Endothelial cell of umbilical vein (primary cell): Measurements from ENCODE around the gene NR1H2. TPM values are rescaled to one million over a fixed set of nuclear protein-coding genes. Genes with fewer than 3 reads are reported as not detected.

ENCODE experiments used
- BruUV-seq: library from RNA; stranded (reverse); fragments of 400-500 nt; replicated peaks from 2 replicates; lab custom pipeline; 2021; lab: Mats Ljungman, UMichigan
- CTCF ChIA-PET: fragments of 300-600, 350-600 bp; sonication (Branson Sonifier 250); formaldehyde crosslinking; loops from one replicate; lab custom pipeline; 2021; ENCODE audit warnings: antibody characterized with exemption, inconsistent platforms; lab: Charles Lee
- POLR2A ChIA-PET: fragments of 300-600, 350-600 bp; sonication (Branson Sonifier 250); formaldehyde crosslinking; loops from one replicate; lab custom pipeline; 2021; ENCODE audit warnings: antibody characterized with exemption, inconsistent platforms; lab: Charles Lee
- DNase-seq: peaks from one replicate; pipeline ENCODE4 v3.0.0-alpha.2; 2011; ENCODE audit warnings: low read depth, low spot score
- FAIRE-seq: peaks from 2 replicates; lab custom pipeline; 2011; peaks lifted over from hg19 to GRCh38; lab: Jason Lieb, UNC
- H2AFZ ChIP-seq: 2 replicates; pipeline ENCODE4 v1.6.0; 2012; ENCODE audit warnings: low read depth, low read length, control low read depth, inconsistent platforms
- H3K27ac ChIP-seq: 2 replicates; pipeline ENCODE4 v1.5.1; 2011; ENCODE audit warnings: low read depth, mild to moderate bottlenecking, control low read depth, low read length, moderate library complexity; ENCODE audit not compliant: insufficient read depth
- H3K27me3 ChIP-seq, 2 experiments: 2 replicates each; pipeline versions ENCODE4 v1.6.0 to v1.6.1; 2011; ENCODE audit warnings: low read length in 2 of 2, mixed read lengths in 1 of 2; ENCODE audit not compliant: control insufficient read depth in 2 of 2, insufficient read depth in 2 of 2
- H3K36me3 ChIP-seq, 2 experiments: 2 replicates in 1 of 2; 3 replicates in 1 of 2; pipeline ENCODE4 v1.5.1; 2011; ENCODE audit warnings: low read length in 2 of 2, mild to moderate bottlenecking in 1 of 2, moderate library complexity in 1 of 2; ENCODE audit not compliant: control insufficient read depth in 2 of 2, insufficient read depth in 2 of 2; ENCODE audit errors: extremely low read depth in 1 of 2
- H3K4me1 ChIP-seq: 3 replicates; pipeline ENCODE4 v1.5.1; 2011; ENCODE audit warnings: mild to moderate bottlenecking, low read length; ENCODE audit not compliant: control insufficient read depth, insufficient read depth; ENCODE audit errors: extremely low read depth
- H3K4me2 ChIP-seq: 2 replicates; pipeline ENCODE4 v1.6.1; 2011; ENCODE audit warnings: low read length, control low read depth, mixed read lengths; ENCODE audit not compliant: insufficient read depth
- H3K4me3 ChIP-seq, 3 experiments: fragments of 200-600 bp in 1 of 3; sonication (generic), shearing (Covaris generic) in 1 of 3; replicated peaks in 1 of 3; 2 replicates each; pipeline ENCODE4 v1.5.1; 2011 to 2016; ENCODE audit warnings: control low read depth in 3 of 3, low read length in 3 of 3, mild to moderate bottlenecking in 2 of 3, inconsistent platforms in 1 of 3, low read depth in 1 of 3, moderate library complexity in 1 of 3; ENCODE audit not compliant: insufficient read depth in 1 of 3
- H3K79me2 ChIP-seq: 2 replicates; pipeline ENCODE4 v1.6.0; 2012; ENCODE audit warnings: low read length, inconsistent platforms; ENCODE audit not compliant: control insufficient read depth, insufficient read depth
- H3K9ac ChIP-seq: replicated peaks from 2 replicates; pipeline ENCODE3; 2011; ENCODE audit warnings: low read length, control low read depth; ENCODE audit not compliant: insufficient read depth; ENCODE audit errors: extremely low read depth
- H3K9me1 ChIP-seq: replicated peaks from 3 replicates; pipeline ENCODE4 v1.6.0; 2011; ENCODE audit warnings: mild to moderate bottlenecking, low read length; ENCODE audit not compliant: control insufficient read depth, insufficient read depth; ENCODE audit errors: extremely low read depth
- H3K9me3 ChIP-seq: replicated peaks from 2 replicates; pipeline ENCODE4 v1.5.1; 2012; ENCODE audit warnings: low read length, inconsistent platforms; ENCODE audit not compliant: control insufficient read depth, insufficient read depth
- H4K20me1 ChIP-seq: replicated peaks from 2 replicates; pipeline ENCODE3; 2011; ENCODE audit warnings: mild to moderate bottlenecking, low read length; ENCODE audit not compliant: control insufficient read depth, insufficient read depth; ENCODE audit errors: extremely low read depth
- EZH2 ChIP-seq: IDR thresholded peaks from 2 replicates; pipeline ENCODE4 v1.6.1; 2012; ENCODE audit warnings: borderline replicate concordance, low read depth, mild to moderate bottlenecking, moderate library complexity, low read length, inconsistent platforms; ENCODE audit not compliant: severe bottlenecking
- POLR2A ChIP-seq: IDR thresholded peaks from 2 replicates; pipeline ENCODE4 v1.6.1; 2012; ENCODE audit warnings: low read depth, mild to moderate bottlenecking, control low read depth, low read length
- POLR2AphosphoS5 ChIP-seq: IDR thresholded peaks from 2 replicates; pipeline ENCODE4 v1.6.1; 2012; ENCODE audit warnings: low read depth, mild to moderate bottlenecking, control low read depth, low read length, moderate library complexity; ENCODE audit not compliant: insufficient read depth
- dilution Hi-C: fragments of 300-500 bp; cut with MboI; formaldehyde crosslinking; loops from one replicate; pipeline ENCODE4 v1.15.0; 2019; ENCODE audit warnings: low sequenced_read_pairs; ENCODE audit not compliant: extremely low pct_ligation_motif_present
- intact Hi-C: fragments of 100-400 bp; cut with micrococcal nuclease; formaldehyde crosslinking; loops from one replicate; pipeline ENCODE4 v1.10.0; 2022
- polyA plus RNA-seq, 4 experiments: library from polyadenylated mRNA; depleted of rRNA in 3 of 4; stranded (reverse) in 3 of 4; unstranded in 1 of 4; fragments of >200 nt; gene quantifications; 2 replicates each; pipeline versions ENCODE4 v1.2.1 to v1.2.3, GENCODE V29; 2011 to 2012; ENCODE audit warnings: missing spikeins in 1 of 4
- total RNA-seq: library from RNA; stranded (reverse); gene quantifications from 2 replicates; pipeline ENCODE4 v1.2.3, GENCODE V29; 2021

NR1H2 gene
- total and polyA plus RNA-seq, 2 donors (not counting 3 experiments of a cell fraction or from before 2014, with no cell fraction given) = 46.7 to 48.4 TPM

DNA sequence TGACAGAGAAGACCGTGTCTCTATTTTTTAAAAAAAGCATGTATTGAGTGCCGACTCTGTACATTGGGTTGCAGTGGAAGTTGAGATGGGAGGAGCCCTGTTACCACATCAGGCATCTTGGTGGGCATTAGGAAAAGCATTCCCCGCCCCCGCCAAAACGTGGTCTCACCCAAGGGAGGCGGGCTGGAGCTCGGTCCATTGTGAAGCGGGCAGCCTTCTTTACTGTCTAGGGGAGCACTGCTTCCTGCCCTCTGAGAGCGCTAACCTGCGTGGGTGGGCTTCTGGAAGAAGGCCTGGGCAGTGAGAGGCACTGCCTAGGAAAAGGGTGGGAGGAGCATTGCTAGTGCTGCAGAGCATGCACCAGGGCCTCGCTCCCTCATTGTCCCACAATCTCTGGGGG is 3.9 kb downstream of the NR1H2 start:
- ChIA-PET CTCF (no interaction called here), POLR2A (no interaction called here)
- H3K9ac ChIP-seq = no peak overlapping the region
- dilution Hi-C loops = no loop called here
- TF ChIP-seq POLR2A = no peak
- H3K9me3 ChIP-seq = no peaks in the 10 kb centered on the region
- no TSS peak for BruUV-seq
- H4K20me1 ChIP-seq = no peaks in the 10 kb centered on the region
- intact Hi-C loops = no loop called here
- no peak for FAIRE-seq
- no peaks in the 10 kb centered on the region for H3K9me1 ChIP-seq
- H3K27ac ChIP-seq = no peak overlapping the region
- DNase-seq = no peak
- H3K27me3 ChIP-seq = no peaks in the 10 kb centered on the region
- no peak overlapping the region for H2AFZ ChIP-seq
- H3K4me3 ChIP-seq = no peak overlapping the region
- H3K36me3 ChIP-seq = peaks cover 6 to 36% of the 10 kb centered on the region in 2 experiments
- H3K4me2 ChIP-seq = no peak overlapping the region
- peaks cover 8% of the 10 kb centered on the region for H3K79me2 ChIP-seq
- peaks cover 12% of the 10 kb centered on the region for H3K4me1 ChIP-seq

DNA sequence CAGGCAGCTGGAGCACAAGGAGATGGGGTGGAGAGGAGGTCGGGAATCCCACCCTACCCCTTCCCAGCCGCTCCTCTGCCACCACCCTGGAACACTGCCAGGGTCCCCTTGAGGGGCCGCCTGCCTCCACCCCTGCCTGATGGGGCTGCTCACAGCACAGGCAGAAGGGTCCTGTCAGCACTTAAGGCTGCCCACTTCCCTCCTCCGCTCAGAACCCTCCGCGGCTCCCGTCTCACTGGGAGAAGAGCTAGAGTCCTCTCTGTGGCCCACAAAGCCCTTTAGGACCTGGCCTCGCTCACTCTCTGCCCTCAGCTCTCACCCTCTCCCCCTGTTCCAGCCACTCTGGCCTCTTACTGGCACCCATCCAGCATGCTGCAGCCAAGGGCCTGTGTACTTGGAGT is 4.5 kb downstream of the NR1H2 start:
- Histone ChIP-seq H3K36me3 (peaks cover 6 to 36% of the 10 kb centered on the region in 2 experiments), H3K9ac (no peak overlapping the region), H3K9me1 (no peaks in the 10 kb centered on the region), H3K9me3 (no peaks in the 10 kb centered on the region), H3K4me1 (peaks cover 15% of the 10 kb centered on the region), H3K4me2 (no peak overlapping the region), H3K27ac (no peak overlapping the region), H3K79me2 (peaks cover 14% of the 10 kb centered on the region), H4K20me1 (no peaks in the 10 kb centered on the region), H3K4me3 (no peak overlapping the region), H2AFZ (no peak overlapping the region), H3K27me3 (no peaks in the 10 kb centered on the region)
- FAIRE-seq = no peak
- dilution Hi-C loops = no loop called here
- TF ChIP-seq EZH2 = no peak
- no peak for TF ChIP-seq POLR2AphosphoS5
- CTCF ChIA-PET = interaction anchor here (2.5 kb wide), 1 partner anchor 12 kb away, joined by 6 read pairs; no protein-coding TSS in a partner anchor
- no TSS peak for BruUV-seq
- DNase-seq = no peak
- intact Hi-C loops = no loop called here
- POLR2A ChIA-PET = no interaction called here
